Stimulated activated naive CD4-positive, alpha-beta T cell treated with Interleukin-2 at 50 U/mL for 16 hours (primary cell): ENCODE data around the gene COA5.

Experiments used
- DNase-seq: peaks from one replicate; lab custom pipeline; 2025; lab: John Stamatoyannopoulos, UW

The COA5 gene, protein sequence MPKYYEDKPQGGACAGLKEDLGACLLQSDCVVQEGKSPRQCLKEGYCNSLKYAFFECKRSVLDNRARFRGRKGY

DNA sequence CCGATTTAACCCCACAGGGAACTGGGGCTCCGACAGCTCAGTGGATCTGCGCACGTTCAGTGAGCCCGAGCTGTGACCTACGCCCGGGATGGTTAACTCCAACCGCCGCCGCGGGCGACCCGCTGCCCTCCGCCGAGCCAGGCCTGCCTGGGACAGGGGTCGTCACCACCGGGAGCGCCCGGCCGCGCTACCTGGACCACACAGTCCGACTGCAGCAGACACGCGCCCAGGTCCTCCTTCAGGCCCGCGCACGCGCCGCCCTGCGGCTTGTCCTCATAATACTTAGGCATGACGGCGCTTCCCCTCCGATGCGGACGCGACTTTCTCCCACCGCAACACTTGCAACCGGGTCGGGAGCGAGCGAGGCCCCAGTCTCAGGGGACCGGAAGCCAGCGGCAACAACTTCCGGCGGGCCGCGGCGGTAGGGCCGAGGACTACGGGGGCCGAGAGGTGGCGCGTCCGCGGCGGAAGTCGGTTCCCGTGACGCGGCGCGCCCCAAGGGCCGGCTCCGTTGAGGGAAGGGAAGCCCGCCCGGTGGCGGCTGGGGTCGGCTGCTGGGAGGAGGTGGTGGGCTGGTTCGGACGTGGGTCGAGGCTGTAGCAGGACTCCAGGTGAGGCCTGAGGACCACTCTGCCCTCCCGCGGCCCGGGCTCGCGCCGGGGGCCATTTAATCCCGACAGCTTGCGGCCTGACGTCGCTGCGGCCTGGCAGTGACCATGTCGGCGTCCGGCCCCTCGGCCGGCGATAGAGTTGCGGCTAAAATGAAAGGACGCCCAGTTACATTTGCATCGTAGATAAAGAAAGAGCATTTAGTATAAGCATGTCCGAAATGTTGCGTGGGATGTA is at the start of gene COA5, which contains the start of gene UNC50:
Gene COA5, minus strand, starts transcription at position 397 of the 846 bp plus-strand sequence. Its CDS starts 107 bp downstream, at position 290.
Gene UNC50, plus strand, starts transcription at position 474 of the 846 bp plus-strand sequence. CDS start 1,171 bp downstream, outside the sequence.
- peak; percentile 91 for DNase-seq

DNA sequence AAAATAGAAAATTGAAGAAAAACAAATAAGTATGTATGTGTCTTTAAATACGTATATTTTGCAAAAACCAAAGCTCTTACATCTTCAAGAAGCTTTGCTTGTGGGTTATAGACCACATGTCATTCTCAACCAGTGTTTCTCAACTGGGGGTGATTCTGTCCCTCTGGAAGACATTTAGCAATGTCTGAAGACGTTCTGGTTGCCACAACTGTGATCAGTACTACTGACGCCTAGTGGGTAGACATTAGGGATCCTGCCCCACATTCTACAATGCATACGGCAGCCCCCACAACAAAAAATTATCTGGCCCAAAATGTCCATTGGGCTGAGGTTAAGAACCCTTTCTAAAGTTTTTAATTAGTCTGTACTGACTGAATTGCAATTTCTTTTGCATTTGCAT is 48.5 kb upstream of the COA5 start:
- DNase-seq: no peak

DNA sequence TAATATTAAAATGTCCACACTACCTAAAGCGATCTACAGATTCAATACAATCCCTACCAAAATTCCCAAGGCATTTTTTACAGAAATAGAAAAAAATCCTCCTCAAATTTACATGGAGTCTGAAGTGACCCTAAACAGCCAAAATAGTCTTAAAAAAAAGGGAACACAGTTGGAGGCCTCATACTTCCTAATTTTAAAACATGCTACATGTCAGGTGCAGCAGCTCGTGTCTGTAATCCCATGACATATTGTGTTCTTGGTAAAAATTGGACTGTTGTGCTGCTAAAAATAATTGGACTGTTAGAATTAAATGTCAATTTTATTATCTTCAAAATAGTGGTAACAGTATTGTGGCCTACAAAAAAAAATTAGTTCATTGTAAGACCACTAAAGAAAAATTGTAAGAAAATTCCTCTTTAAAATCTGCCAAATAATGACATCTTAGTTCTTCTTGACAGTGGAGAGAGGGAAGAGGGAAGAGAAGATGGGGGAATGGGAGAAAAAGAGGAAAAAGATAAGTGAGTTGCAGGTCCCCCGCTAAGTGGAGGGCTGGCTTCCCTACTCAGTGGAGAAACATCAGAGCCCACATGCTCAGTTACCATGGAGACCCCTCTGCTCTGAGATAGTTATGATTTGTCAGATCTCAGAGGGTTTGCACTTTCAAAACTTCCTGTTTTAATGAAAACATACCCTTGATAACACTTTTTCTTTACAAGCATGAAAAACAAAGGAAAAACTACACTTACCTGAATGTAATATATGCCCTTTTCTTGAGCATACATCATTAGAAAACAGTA is 46.6 kb upstream of the COA5 start:
- no peak for DNase-seq

DNA sequence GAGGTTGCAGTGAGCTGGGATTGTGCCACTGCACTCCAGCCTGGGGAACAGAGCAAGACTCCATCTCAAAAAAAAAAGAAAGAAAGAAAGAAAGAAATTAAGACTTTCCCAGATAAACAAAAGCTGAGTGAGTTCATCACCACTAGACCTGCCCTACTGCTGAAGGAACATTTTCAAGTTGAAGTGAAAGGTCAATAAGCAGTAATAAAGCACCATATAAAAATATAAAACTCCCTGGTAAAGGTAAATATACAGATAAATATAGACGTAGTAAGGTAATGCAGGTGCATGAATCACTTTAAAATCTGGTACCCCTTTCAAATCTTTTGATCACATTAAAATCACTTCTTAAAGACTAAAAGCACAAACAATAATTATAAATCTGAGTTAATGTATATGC is 42.7 kb upstream of the COA5 start:
- DNase-seq: no peak

DNA sequence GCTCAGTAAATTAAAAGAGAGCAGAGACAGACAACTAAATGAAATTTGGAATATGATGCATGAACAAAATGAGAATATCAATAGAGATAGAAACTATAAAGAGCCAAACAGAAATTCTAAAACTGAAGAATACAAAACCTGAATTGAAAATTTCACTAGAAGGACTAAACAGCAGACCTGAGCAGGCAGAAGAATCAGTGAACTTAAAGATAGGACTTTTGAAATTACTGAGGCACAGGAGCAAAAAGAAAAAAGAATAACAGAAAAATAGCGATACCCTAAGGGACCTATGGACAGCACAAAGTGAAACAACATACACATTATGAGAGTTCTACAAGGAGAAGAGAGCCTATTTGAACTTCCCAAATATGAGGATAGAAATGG is 41.7 kb upstream of the COA5 start:
- DNase-seq: no peak

DNA sequence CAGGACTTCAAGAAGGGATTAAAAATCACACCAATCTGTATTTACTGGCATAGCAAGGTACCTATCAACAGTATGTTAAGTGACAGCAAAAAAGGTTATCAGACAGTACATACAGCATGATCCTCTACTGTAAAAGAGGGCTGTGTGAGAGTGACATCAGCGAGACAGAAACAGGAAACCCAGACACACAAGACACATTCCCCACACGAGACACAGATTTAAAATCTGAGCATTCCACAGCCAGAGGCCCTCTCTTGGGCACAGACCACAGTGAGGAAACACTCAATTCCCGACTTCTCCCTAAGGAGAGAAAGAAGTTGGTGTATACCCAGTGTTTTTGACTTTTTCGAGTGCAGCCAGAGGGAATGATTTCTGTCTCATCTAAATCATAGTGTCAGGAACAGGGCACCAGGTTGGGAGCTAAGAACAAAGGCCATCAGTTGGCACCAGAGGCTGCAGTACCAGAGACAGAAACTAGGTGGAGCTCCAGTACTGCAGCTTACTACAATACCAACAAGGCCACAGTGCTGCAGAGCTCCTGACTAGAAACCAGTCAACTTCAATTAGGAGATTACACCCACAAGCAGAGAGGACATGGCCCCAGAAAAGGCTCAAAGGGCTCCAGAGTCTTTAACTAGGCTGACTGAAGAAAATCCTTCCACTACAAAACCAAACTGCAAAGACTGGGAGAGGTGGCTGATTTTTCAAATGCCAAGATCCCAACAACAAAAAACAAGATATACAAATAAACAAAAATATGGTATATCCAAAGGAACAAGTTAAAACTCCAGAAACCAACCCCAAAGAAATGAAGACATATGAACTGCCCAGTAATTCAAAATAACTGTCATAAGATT is 41.1 kb upstream of the COA5 start:
- peak; percentile 67 for DNase-seq

DNA sequence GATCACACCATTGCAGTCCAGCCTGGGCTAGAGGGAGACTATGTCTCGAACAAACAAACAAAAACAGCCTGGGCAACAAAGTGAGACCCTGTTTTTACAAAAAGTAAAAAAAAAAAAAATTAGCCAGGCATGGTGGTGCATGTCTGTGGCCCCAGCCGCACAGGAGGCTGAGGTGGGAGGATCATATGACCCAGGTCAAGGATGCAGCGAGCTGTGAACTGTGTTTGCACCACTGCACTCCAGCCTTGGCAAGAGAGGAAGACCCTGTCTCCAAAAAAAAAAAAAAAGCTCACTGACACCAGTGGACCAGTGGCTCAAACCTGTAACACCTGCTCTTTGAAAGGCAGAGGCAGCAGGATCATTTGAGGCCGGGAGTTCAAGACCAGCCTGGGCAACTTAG is 40.1 kb upstream of the COA5 start:
- DNase-seq: no peak

DNA sequence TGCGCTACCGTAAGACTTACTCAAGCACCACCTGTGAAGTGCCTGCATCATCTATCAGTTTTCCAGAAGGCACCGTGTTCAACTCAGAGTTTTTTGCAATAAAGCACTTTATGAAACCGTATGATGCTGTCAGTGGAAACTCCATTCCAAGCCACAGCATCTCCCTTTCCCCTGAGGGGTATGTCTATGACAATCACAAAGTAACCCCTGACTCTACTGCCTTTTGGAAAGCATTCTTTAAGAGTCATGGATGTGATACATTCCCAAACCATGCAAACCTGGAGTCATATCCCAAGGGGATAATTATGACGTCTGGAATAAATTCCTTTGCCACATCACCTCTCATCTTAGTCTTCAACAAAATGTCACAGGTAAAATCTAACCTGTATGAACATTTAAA is 39.3 kb upstream of the COA5 start:
- no peak for DNase-seq

DNA sequence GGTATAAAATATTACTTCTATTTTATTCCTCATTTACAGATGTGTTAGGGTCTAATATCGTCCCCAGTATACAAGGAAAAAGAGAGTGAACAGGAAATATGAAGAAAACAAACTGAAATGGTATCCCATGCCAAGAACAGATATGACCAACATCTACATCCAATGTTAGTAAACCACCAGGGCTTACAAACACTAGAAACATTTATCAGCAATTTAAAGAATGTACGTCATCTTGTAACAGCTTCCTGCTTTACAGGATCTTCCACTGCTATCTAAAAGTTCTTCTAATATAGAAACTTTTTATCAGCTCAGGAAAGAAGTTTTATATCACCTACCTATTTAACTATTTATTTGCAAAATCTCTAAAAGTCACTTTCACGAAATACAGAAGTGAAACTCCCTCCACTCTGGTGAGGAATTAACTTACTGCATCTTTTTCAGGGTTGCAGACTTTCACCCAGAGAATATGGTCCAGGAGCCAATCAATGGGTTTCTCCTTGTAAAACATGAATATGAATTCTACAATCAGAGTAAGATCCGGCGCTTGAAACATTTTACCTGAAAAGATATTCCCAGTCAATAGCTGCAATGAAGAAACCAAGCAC is 35.3 kb upstream of the COA5 start:
- no peak for DNase-seq

DNA sequence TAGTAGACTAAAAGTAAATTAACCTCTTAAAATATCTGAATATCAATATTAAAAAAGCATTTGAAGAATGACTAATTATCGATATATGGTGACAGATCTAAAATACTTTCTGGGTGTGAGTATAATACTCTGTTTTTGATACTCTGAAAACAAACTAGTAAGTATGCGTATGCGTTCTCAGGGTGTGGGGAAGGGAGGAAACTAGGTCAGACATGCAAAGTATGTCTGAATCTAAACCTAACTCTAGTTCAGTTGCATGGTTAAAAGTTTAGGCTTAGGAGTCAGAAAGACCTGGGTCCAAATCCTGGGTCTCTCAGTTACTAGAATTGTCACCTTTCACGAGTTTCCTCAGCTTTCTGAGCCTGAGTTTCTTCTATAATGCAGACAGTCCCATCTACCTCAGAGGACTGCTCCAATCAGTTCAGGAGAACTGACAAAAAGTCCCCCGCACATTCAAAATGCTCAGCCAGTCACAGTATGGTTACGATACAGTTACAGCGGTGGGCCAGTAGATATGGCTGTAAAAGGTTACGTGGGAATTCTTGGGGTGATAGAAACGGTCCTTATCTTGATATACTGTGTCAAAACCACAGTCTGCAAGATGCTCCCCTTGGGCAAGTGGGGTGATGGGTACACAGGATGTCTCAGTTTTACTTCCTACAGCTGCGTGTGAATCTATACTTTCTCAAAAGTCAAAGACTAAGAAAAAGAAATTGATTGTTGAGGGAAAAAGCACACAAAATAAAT is 29.3 kb upstream of the COA5 start:
- DNase-seq: peak; percentile 36

DNA sequence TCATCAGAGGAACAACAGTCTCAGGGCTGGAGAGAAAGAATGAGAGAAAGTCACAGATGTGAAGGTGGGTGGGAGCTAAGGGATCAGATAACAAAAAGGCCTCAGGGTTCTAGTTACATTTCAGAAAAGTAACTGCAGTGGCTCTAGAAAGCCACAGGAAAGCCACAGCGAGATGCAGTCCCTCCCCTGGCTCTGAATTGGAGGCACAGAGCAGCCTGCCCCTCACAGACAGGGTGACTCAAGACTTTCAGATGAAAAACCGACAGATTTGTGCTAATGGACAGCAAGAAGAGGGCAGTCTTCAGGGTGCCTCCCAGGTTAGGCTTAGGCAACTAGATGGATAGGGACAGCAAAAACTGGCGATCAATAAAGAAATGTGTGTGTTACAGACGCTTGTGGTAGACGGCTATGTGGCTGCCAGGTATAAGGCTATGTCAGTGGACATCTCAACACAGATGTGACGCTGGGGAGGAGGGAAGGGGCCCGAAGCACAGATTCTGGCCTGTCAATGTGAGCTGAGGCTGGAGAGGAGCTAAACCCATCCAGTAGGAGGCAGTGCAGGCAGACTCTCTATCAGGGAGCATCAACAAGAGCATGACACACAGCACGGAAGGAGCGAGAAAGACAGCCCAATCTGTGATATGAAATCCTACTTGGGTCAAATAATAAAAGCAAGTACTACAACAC is 26.2 kb upstream of the COA5 start:
- peak; percentile 42 for DNase-seq

DNA sequence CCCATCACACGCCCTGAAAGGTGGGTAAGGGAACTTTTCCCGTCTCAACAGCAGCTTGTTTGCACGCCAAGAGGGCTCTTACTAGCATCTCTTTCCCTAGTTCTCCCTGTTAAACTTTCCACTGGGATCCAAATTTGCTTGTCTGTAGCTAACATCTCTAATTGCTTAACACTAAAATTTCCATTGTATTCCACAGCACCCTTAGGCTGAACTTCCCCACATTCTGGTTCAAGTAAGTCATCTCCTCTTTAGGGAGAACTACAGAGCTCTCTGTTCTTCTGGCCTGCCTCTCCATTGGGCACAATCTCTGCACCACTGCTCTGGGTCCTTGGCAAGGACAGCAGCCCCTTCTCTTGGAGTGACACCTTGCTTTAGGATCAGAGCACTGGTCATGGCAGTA is 24.0 kb upstream of the COA5 start:
- no peak for DNase-seq

DNA sequence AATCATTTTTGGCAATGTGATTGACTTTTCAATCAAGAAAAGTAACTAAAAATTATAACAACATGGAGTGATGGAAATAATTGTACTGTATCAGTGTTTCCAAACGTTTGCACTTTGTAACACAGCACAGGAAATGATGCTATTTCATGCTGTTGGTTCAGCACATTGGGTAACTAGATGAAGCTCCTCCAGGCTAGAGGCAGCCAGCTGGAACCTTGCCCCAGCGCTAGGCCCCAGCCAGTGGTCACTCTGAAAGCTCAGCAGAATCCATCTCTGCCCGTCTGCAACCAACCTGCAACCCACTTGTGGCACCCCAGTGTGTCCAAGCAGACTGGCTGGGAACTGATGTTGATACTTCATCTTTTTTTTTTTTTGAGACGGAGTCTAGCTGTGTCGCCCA is 15.3 kb upstream of the COA5 start:
- no peak for DNase-seq

DNA sequence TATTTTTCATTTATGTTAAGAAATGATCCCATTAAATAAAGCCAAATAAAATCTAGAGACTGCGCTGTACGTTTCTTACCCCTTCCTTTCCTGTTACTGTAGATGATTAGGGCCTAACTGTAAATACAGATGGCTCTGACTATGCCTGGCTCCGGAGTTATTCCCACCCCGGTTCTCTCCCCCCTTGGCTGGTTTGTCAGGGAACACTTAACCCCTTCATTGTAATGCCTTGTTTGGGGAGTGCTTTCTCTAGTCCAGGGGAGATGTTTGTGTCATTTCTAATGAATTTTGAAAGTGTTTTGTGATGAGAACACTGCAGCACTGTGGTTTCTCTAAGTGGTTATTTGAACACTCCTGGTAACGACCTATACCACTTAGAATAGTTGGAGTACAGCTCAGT is 8.8 kb upstream of the COA5 start:
- DNase-seq: no peak

DNA sequence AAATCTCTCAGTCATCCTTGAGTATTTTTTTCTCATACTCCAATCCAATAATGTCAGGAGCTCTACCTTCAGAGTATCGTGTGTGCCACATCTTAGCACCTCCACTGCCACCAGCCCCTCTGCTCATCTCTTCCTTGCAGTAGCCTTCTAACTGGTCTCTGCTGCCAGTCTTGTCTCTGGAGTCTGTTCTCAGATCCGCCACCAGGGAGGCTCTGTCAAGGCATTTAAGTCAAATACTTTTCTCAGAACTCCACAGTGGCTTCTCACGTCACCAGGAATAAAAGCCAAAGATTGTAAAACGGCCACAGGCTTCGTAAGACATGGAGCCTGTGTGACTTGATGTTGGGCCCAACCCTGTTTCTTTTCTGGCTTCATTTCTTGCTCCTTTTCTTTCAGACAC is 7.2 kb upstream of the COA5 start:
- DNase-seq: no peak

DNA sequence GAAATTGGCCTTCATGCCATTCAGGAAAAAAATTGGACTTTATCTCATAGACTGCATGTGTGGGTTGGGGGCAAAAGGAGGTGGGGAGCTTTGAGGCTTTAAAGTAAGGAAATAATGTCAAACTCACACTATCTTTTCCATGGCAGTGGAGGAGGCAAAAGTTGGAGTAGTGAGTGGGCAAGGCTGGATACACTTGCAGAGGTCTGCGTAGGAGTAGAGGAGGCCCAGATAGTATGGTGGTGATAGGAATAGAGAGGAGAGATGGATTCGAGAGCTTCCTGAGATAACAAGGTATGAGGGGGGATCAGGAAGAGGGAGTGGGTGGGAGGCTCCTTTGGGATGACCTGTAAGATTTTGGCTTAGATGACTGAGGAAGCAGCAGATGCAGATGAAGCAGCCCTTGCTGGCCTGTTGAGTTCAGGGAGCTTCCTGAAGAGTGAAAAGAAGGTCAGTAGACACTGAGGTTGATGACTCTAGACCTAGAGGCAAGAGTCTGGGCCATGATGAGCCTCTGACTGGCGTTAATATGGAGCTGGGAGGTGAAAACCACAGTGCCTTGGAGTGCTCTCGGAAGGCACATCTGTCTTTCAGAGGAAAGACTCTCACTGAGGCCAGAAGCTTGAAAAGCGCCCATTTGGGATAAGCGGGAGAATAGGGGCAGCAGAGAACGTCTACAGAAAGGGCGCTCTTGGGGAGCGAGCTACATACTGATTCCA is 5.9 kb upstream of the COA5 start:
- DNase-seq: no peak

DNA sequence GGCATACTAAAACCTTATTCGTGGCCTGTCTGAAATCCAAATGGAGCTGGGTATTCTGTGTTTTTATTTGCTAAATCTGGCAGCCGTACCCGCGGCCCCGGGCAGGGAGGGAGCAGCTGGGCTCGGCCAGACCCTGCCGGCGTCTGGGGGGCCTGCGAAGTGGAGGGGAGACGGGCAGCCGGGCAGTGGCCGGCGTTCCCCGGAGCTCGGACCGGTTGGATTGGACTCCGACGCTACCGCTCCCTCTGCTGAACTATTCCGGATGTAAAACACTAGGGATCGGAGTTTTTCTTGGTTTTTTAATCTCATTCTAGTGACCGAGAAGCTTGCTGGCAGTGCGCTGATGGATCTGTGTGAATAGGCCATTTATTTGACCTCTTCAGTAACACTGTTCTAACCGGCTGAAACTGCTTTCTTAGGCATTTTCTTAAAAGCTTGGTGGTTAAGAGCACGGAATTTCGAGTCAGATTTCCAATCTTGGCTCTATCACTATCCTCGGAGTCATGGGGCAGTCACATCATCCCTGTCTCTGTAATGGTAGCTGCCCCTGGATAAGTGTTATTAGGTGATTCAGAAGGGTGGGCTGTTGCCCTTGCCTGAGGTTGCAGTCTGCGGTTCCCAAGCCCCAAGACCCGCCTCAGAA is 771 bp upstream of the COA5 start:
- DNase-seq: no peak

DNA sequence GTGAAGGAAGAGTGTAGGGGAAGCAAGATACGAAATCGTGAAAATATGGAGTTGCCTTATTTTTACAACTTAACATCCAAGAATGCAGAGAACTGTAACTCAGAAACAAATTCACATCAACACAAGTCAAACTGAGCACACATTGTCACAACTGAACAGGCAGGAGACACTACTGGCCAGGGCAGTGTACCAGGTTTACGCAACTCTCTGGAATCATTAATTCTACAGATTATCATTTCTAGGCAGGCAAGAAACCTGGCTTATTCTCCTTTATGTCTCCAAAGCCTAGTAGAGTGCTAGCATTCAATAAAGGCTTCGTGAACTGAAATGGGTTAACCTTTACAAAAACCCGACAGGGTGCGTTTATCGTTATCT is 584 bp downstream of the COA5 start:
- DNase-seq: no peak

DNA sequence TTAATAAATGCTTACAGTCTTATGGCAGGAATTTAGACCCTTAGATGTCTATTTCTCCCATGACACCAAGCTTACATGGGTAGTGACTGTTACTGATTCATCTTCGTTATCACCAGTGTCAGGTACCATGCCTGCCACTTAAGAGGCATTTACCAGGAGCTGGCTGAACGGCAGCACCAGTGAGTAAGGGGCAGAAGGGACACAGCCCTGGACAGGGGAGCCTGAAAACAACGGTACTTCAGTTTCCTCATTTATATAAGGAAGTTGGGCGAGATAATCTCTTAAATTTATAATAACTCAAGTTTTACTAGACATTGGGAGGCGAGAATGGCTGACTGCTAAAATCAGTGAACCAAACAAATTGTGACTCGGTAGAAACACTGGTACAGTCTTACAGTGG is 1.2 kb downstream of the COA5 start:
- DNase-seq: no peak
